Muscle of leg (tissue), 11 donors: Measurements from ENCODE around the gene PELI2. TPM values are rescaled to one million over a fixed set of nuclear protein-coding genes. Genes with fewer than 3 reads are reported as not detected.

ENCODE experiments used
- DNase-seq: peaks from one replicate; pipeline ENCODE4 v3.0.0; 2013
- H3K27ac ChIP-seq: one replicate; pipeline ENCODE4 v1.5.1; 2013; ENCODE audit warnings: mild to moderate bottlenecking, low read length, control low read depth
- H3K27me3 ChIP-seq: one replicate; pipeline ENCODE4 v1.6.1; 2013; ENCODE audit warnings: low read length; ENCODE audit not compliant: control insufficient read depth, insufficient read depth
- H3K36me3 ChIP-seq: one replicate; pipeline ENCODE4 v1.6.1; 2013; ENCODE audit warnings: low read length; ENCODE audit not compliant: control insufficient read depth, insufficient read depth
- H3K4me1 ChIP-seq: one replicate; pipeline ENCODE4 v1.6.1; 2013; ENCODE audit warnings: low read length; ENCODE audit not compliant: control insufficient read depth, insufficient read depth
- H3K4me3 ChIP-seq: one replicate; pipeline ENCODE4 v1.5.1; 2013; ENCODE audit warnings: low read length, control low read depth
- H3K9me3 ChIP-seq: replicated peaks from 2 replicates; pipeline ENCODE4 v1.6.1; 2013; ENCODE audit warnings: low read depth, low read length; ENCODE audit not compliant: control insufficient read depth
- WGBS: methylation state at CpG from one replicate; pipeline ENCODE4 v1.1.5; 2013; ENCODE audit warnings: missing lambda C conversion rate; ENCODE audit not compliant: insufficient coverage; 5-methylcytosine and 5-hydroxymethylcytosine counted together
- polyA plus RNA-seq, 8 donors: library from polyadenylated mRNA; unstranded; fragments of 120-200 nt; gene quantifications; one replicate each; pipeline versions ENCODE4 v1.2.1 to v1.2.3, GENCODE V29; 2013; ENCODE audit warnings: inconsistent platforms in 1 of 8, low replicate concordance in 1 of 8; ENCODE audit not compliant: insufficient read length in 8 of 8, insufficient read depth in 1 of 8
- total RNA-seq: library from RNA; stranded (reverse); fragments of 120-200 nt; gene quantifications from one replicate; pipeline ENCODE4 v1.2.4, GENCODE V29; 2013

PELI2 gene
- total and polyA plus RNA-seq, 9 donors: 3.5 to 7.6 (median 4.5) TPM

GRCh38 chr14:56333359-56334292 lies 215.4 kb downstream of the PELI2 start:
- no CpG with 5 or more reads among the region's 9 CpGs for WGBS
- H3K27ac ChIP-seq: no peak overlapping the region
- DNase-seq: peak; percentile 55

GRCh38 chr14:56334458-56334857 lies 216.2 kb downstream of the PELI2 start:
- Histone ChIP-seq H3K4me3 (no peak overlapping the region), H3K27me3 (no peaks in the 10 kb centered on the region), H3K4me1 (peaks cover 4% of the 10 kb centered on the region), H3K27ac (no peak overlapping the region), H3K9me3 (no peaks in the 10 kb centered on the region), H3K36me3 (no peaks in the 10 kb centered on the region)
- no peak for DNase-seq
- WGBS: no CpG with 5 or more reads among the region's 1 CpG

More at GRCh38 chr14:56333359-56334292, 215.4 kb downstream of the PELI2 start:
- H3K9me3 ChIP-seq: no peaks in the 10 kb centered on the region
- no peak overlapping the region for H3K4me3 ChIP-seq
- H3K36me3 ChIP-seq: no peaks in the 10 kb centered on the region
- peaks cover 4% of the 10 kb centered on the region for H3K4me1 ChIP-seq
- no peaks in the 10 kb centered on the region for H3K27me3 ChIP-seq

DNA sequence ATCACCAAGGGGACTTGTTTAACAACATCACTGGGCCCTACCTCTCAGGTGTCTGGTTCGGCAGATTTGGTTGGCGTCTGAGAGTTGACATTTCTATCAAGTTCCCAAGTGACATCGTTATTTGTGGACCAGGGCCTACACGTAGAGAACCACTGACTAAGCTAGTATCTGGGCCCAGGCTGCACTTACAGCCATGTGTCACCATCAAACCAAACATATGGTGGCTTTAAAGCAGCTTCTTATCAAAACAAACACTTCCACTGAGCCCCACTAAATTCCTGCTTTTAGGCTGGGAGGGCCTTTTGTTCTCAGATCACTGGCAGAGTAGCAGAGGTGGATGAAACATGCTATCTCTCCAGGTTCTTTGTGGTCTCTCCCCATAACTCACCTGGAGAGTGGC lies 220.5 kb downstream of the PELI2 start:
- Histone ChIP-seq H3K36me3 (no peaks in the 10 kb centered on the region), H3K4me1 (peaks cover 11% of the 10 kb centered on the region), H3K27ac (no peak overlapping the region), H3K4me3 (no peak overlapping the region), H3K9me3 (no peaks in the 10 kb centered on the region), H3K27me3 (no peaks in the 10 kb centered on the region)
- 84% methylated on average over 4 of the region's 4 CpGs for WGBS
- DNase-seq: no peak

- Histone ChIP-seq H3K27ac (no peak overlapping the region), H3K27me3 (no peaks in the 10 kb centered on the region), H3K9me3 (no peaks in the 10 kb centered on the region), H3K36me3 (no peaks in the 10 kb centered on the region), H3K4me3 (no peak overlapping the region), H3K4me1 (peaks cover 11% of the 10 kb centered on the region)
- WGBS: 25% methylated on average over 3 of the region's 9 CpGs
- peak; percentile 73 for DNase-seq
Observed at GRCh38 chr14:56339855-56340701, 221.9 kb downstream of the PELI2 start.

DNA sequence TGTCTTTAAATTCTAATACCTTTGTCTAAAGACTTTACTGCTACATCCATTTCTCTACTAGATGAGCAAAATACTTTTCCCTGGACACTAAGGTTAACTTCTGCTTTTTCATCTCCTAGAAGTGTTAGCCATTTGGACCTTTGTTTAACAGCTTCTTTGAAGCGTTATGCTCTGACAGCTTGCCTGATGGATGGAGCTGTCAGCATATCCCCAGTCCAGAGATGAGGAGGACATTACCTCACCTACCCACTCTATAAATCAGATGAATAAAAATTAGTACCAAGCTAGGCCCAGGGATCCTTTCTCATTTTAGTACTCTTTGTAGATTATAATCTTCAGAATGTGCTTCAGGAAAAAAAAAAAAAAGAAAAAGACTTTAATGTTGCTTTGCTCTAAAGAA lies 222.7 kb downstream of the PELI2 start:
- Histone ChIP-seq H3K4me1 (peaks cover 11% of the 10 kb centered on the region), H3K9me3 (no peaks in the 10 kb centered on the region), H3K27me3 (no peaks in the 10 kb centered on the region), H3K27ac (no peak overlapping the region), H3K36me3 (no peaks in the 10 kb centered on the region), H3K4me3 (no peak overlapping the region)
- WGBS: no CpG with 5 or more reads among the region's 1 CpG
- DNase-seq: no peak

- Histone ChIP-seq H3K36me3 (no peaks in the 10 kb centered on the region), H3K4me3 (no peak overlapping the region), H3K27me3 (no peaks in the 10 kb centered on the region), H3K9me3 (no peaks in the 10 kb centered on the region), H3K4me1 (peaks cover 11% of the 10 kb centered on the region), H3K27ac (peak overlapping the region; percentile 69)
- WGBS: no CpG with 5 or more reads among the region's 7 CpGs
- peak; percentile 45 for DNase-seq
Observed at GRCh38 chr14:56341766-56342493, 223.7 kb downstream of the PELI2 start.

DNA sequence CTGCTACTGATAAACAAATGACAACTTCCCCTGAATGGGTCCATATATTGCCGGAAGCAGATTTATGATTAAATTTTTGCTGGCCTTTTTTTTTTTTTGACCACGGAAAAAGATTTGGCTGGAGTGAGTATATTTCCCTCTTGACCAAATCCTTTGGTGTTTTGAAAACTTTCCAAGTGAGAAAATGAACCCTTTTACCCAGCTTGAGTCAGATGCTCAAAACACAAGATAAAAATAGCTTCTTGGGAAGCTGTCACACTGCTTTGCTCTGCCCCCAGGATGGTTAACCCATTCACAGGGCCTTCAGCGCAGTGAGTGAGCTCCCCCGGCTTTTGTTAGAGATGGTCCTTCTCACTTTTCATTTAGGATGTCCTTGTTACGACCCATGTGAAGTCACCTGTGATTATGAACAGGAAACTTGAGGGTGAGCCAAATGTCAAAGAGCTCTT lies 224.3 kb downstream of the PELI2 start:
- Histone ChIP-seq H3K36me3 (no peaks in the 10 kb centered on the region), H3K27me3 (no peaks in the 10 kb centered on the region), H3K4me1 (peaks cover 11% of the 10 kb centered on the region), H3K27ac (peak overlapping the region; percentile 43), H3K4me3 (no peak overlapping the region), H3K9me3 (no peaks in the 10 kb centered on the region)
- WGBS: 4% methylated on average over 3 of the region's 5 CpGs
- peak; percentile 74 for DNase-seq

- WGBS: no CpG with 5 or more reads among the region's 1 CpG
- H3K27ac ChIP-seq: no peak overlapping the region
- H3K36me3 ChIP-seq: no peaks in the 10 kb centered on the region
- no peak overlapping the region for H3K4me3 ChIP-seq
- no peaks in the 10 kb centered on the region for H3K27me3 ChIP-seq
- DNase-seq: no peak
- no peaks in the 10 kb centered on the region for H3K4me1 ChIP-seq
- peaks cover 5% of the 10 kb centered on the region for H3K9me3 ChIP-seq
Observed at GRCh38 chr14:56349960-56350359, 231.7 kb downstream of the PELI2 start.
